ENCODE measurements around the gene CST9L. TPM values are rescaled to one million over a fixed set of nuclear protein-coding genes. Genes with fewer than 3 reads are reported as not detected.

Gene CST9L
- total and polyA plus RNA-seq, 2 donors (not counting 1 experiment from before 2014, with no cell fraction given), result not detected

- Histone ChIP-seq H3K4me3 (replicated peaks in 1 of 4; ENCODE audit: control extremely low read depth in 1 of 4, insufficient read depth in 1 of 4, low read depth in 3 of 4, low read length in 4 of 4) (no peak overlapping the region), H3K9me3 (ENCODE audit: control insufficient read depth, insufficient read depth, low read depth, low read length) (no peaks in the 10 kb centered on the region), H3K9ac (ENCODE audit: insufficient read depth, low read length) (no peak overlapping the region), H3K27me3 (ENCODE audit: control insufficient read depth, insufficient read depth, low read length) (no peaks in the 10 kb centered on the region), H3K79me2 (ENCODE audit: control insufficient read depth, insufficient read depth, low read length) (no peaks in the 10 kb centered on the region), H3K4me2 (ENCODE audit: extremely low read depth, insufficient read depth, low read length) (no peak overlapping the region), H3K27ac (ENCODE audit: insufficient read depth, low read length) (no peak overlapping the region), H2AFZ (ENCODE audit: low read length) (no peak overlapping the region), H3K36me3 (ENCODE audit: control insufficient read depth, insufficient read depth, low read length) (no peaks in the 10 kb centered on the region), H3K4me1 (ENCODE audit: control insufficient read depth, extremely low read depth, insufficient read depth, low read length) (no peaks in the 10 kb centered on the region), H4K20me1 (ENCODE audit: control insufficient read depth, extremely low read depth, insufficient read depth, low read length) (no peaks in the 10 kb centered on the region)
- TF ChIP-seq EZH2 (IDR thresholded peaks at IDR 0.05; ENCODE audit: low read length, missing control alignments), result no peak
- TF ChIP-seq CTCF (conservative IDR thresholded peaks at IDR 0.05 in 1 of 2, IDR thresholded peaks at IDR 0.05 in 1 of 2; ENCODE audit: low read depth in 1 of 2, low read length in 2 of 2), result no peak
- DNase-seq (ENCODE audit: low read depth in 2 of 2), result no peak
These were observed 33.3 kb downstream of the CST9L start for GRCh38 chr20:23534801-23535593.

GRCh38 chr20:23533161-23533560 lies 35.1 kb downstream of the CST9L start:
- Histone ChIP-seq H3K4me1 (ENCODE audit: control insufficient read depth, extremely low read depth, insufficient read depth, low read length) (no peaks in the 10 kb centered on the region), H3K27ac (ENCODE audit: insufficient read depth, low read length) (no peak overlapping the region), H3K27me3 (ENCODE audit: control insufficient read depth, insufficient read depth, low read length) (no peaks in the 10 kb centered on the region), H3K9me3 (ENCODE audit: control insufficient read depth, insufficient read depth, low read depth, low read length) (no peaks in the 10 kb centered on the region), H3K36me3 (ENCODE audit: control insufficient read depth, insufficient read depth, low read length) (no peaks in the 10 kb centered on the region), H3K9ac (ENCODE audit: insufficient read depth, low read length) (no peak overlapping the region), H2AFZ (ENCODE audit: low read length) (no peak overlapping the region), H3K4me2 (ENCODE audit: extremely low read depth, insufficient read depth, low read length) (no peak overlapping the region), H3K79me2 (ENCODE audit: control insufficient read depth, insufficient read depth, low read length) (no peaks in the 10 kb centered on the region), H3K4me3 (replicated peaks in 1 of 4; ENCODE audit: control extremely low read depth in 1 of 4, insufficient read depth in 1 of 4, low read depth in 3 of 4, low read length in 4 of 4) (no peak overlapping the region), H4K20me1 (ENCODE audit: control insufficient read depth, extremely low read depth, insufficient read depth, low read length) (no peaks in the 10 kb centered on the region)
- DNase-seq (ENCODE audit: low read depth in 2 of 2), result no peak
- no peak for TF ChIP-seq CTCF (conservative IDR thresholded peaks at IDR 0.05 in 1 of 2, IDR thresholded peaks at IDR 0.05 in 1 of 2; ENCODE audit: low read depth in 1 of 2, low read length in 2 of 2)

DNA sequence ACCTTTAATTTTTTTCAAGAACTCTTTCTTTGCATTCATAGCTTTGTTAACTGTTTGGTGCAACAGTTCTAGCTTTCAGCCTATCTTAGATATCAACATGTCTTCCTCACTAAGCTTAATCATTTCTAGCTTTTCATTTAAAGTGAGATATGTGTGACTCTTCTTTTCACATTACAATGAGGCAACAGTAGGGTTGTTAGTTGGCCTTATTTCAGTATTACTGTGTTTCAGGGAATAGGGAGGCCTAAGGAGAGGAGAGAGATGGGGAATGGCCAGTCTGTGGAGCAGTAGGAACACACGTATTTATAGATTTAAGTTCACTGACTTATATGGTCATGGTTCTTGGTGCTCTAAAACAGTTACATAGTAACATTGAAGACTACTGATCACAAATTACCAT lies 35.8 kb downstream of the CST9L start:
- Histone ChIP-seq H3K27ac (ENCODE audit: insufficient read depth, low read length) (no peak overlapping the region), H3K4me3 (replicated peaks in 1 of 4; ENCODE audit: control extremely low read depth in 1 of 4, insufficient read depth in 1 of 4, low read depth in 3 of 4, low read length in 4 of 4) (no peak overlapping the region), H3K36me3 (ENCODE audit: control insufficient read depth, insufficient read depth, low read length) (no peaks in the 10 kb centered on the region), H3K79me2 (ENCODE audit: control insufficient read depth, insufficient read depth, low read length) (no peaks in the 10 kb centered on the region), H3K4me1 (ENCODE audit: control insufficient read depth, extremely low read depth, insufficient read depth, low read length) (no peaks in the 10 kb centered on the region), H3K4me2 (ENCODE audit: extremely low read depth, insufficient read depth, low read length) (no peak overlapping the region), H4K20me1 (ENCODE audit: control insufficient read depth, extremely low read depth, insufficient read depth, low read length) (no peaks in the 10 kb centered on the region), H3K9me3 (ENCODE audit: control insufficient read depth, insufficient read depth, low read depth, low read length) (no peaks in the 10 kb centered on the region), H3K27me3 (ENCODE audit: control insufficient read depth, insufficient read depth, low read length) (no peaks in the 10 kb centered on the region), H2AFZ (ENCODE audit: low read length) (no peak overlapping the region), H3K9ac (ENCODE audit: insufficient read depth, low read length) (no peak overlapping the region)
- DNase-seq (ENCODE audit: low read depth in 2 of 2), result no peak
- TF ChIP-seq CTCF (conservative IDR thresholded peaks at IDR 0.05 in 1 of 2, IDR thresholded peaks at IDR 0.05 in 1 of 2; ENCODE audit: low read depth in 1 of 2, low read length in 2 of 2), result no peak
